ENCODE measurements around the gene FBRSL1.

FBRSL1 gene

DNA sequence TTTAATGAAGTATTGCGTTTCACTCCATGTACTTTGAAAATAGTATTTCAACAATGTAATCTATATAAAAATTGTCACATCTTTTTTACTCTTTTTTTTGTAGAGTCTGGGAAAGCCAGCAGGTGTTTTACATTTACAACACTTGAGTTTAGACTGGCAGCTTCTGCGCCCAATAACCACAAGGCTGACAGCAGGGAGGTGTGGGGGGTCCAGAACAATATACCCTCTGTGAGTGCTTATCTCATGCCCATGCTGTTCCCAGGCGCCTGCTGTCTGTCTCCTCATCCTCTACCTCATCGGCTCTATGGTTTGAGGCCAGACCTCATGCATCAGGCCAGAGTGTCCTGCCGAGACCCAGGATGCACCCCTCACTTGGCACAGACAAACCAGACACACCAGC, 24.9 kb downstream of the FBRSL1 start:
- TF ChIP-seq TAF1 (IDR thresholded peaks at IDR 0.05; ENCODE audit: borderline replicate concordance, insufficient read depth, low read length) (no peak), FOXP2 (optimal IDR thresholded peaks at IDR 0.05; ENCODE audit: borderline replicate concordance, extremely low read depth, extremely low read length, insufficient read depth) (no peak), SIN3A (IDR thresholded peaks at IDR 0.05; ENCODE audit: borderline replicate concordance, insufficient read depth, low read length) (no peak), POLR2AphosphoS5 (IDR thresholded peaks at IDR 0.05; ENCODE audit: low read depth, low read length) (no peak)
- TF ChIP-seq, protein P1, sequence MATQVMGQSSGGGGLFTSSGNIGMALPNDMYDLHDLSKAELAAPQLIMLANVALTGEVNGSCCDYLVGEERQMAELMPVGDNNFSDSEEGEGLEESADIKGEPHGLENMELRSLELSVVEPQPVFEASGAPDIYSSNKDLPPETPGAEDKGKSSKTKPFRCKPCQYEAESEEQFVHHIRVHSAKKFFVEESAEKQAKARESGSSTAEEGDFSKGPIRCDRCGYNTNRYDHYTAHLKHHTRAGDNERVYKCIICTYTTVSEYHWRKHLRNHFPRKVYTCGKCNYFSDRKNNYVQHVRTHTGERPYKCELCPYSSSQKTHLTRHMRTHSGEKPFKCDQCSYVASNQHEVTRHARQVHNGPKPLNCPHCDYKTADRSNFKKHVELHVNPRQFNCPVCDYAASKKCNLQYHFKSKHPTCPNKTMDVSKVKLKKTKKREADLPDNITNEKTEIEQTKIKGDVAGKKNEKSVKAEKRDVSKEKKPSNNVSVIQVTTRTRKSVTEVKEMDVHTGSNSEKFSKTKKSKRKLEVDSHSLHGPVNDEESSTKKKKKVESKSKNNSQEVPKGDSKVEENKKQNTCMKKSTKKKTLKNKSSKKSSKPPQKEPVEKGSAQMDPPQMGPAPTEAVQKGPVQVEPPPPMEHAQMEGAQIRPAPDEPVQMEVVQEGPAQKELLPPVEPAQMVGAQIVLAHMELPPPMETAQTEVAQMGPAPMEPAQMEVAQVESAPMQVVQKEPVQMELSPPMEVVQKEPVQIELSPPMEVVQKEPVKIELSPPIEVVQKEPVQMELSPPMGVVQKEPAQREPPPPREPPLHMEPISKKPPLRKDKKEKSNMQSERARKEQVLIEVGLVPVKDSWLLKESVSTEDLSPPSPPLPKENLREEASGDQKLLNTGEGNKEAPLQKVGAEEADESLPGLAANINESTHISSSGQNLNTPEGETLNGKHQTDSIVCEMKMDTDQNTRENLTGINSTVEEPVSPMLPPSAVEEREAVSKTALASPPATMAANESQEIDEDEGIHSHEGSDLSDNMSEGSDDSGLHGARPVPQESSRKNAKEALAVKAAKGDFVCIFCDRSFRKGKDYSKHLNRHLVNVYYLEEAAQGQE (IDR thresholded peaks at IDR 0.05; ENCODE audit: insufficient read depth in 1 of 2, low read depth in 2 of 2, low read length in 2 of 2): no peak

DNA sequence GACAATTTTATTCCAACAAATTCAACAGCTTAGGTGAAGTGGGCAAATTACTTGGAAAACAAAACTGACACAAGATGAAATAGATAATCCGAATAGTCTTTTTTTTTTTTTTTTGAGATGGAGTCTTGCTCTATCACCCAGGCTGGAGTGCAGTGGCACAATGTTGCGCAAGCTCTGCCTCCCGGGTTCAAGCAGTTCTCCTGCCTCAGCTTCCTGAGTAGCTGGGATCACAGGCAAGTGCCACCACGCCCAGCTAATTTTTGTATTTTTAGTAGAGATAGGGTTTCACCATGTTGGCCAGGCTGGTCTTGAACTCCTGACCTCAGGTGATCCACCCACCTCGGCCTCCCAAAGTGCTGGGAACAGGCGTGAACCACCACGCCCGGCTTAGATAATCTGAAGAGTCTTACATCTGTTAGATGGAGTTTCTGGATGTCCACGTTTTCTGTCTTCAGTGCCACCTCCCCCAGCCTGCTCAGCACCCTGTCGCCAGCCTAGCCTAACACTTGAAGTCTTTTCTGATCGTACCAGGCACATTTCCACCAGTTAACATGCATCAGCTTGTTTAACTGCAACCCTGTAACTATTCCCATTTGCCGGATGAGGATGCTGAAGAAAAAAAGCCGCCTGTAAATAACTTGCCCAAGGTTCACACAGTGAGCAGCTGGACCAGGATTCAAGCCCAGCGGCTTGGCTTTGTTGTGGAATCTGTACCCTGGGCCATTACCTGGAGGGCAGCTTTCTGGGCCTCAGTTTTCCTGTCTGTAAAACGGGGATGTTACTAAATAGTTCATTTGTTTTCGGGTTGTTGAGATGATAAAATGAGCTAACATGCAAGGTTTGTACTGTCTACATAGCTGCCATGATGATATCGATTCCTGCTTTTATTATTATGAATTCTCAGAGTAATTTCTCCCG, 26.4 kb downstream of the FBRSL1 start:
- TF ChIP-seq TAF1 (IDR thresholded peaks at IDR 0.05; ENCODE audit: borderline replicate concordance, insufficient read depth, low read length) (no peak), FOXP2 (optimal IDR thresholded peaks at IDR 0.05; ENCODE audit: borderline replicate concordance, extremely low read depth, extremely low read length, insufficient read depth) (no peak), POLR2AphosphoS5 (IDR thresholded peaks at IDR 0.05; ENCODE audit: low read depth, low read length) (no peak)
- TF ChIP-seq, protein P1 (IDR thresholded peaks at IDR 0.05; ENCODE audit: insufficient read depth in 1 of 2, low read depth in 2 of 2, low read length in 2 of 2): no peak

DNA sequence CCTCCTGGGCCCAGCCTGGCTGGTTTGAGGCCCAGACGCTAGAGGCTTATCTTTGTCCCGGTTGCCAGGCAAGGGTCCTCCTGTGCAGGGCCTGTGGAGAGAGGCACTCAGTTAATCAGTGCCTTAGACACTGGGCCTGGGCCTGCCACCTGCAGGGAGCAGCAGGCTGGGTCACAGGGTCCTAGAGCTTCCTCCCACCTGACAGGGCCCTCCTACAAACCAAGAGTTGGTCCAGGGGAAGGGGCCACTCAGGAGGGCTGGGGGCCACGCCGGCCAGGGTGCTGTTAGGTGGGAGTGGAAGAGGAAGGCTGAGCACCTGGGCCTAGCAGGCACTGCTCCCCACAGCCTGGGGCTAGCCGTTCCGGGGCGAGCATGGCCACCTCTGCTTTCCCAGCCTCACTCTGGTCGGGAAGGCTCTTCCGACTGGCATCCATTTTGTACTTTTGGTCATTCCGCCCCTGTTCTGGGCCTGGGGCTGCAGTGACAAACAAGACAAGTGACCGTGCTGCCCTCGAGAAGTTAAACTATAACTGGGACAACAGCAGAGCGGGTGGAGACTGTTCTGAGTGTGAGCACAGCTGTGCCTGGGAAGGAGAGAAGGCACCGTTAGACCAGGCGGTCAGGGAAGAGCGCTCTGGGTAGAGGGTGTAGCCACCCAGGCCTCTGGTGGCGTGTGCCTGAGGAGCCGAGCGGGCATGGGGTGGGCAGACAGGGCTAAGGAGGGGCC, 27.2 kb downstream of the FBRSL1 start:
- TF ChIP-seq SIN3A (IDR thresholded peaks at IDR 0.05; ENCODE audit: borderline replicate concordance, insufficient read depth, low read length): no peak
- no peak for TF ChIP-seq TAF1 (IDR thresholded peaks at IDR 0.05; ENCODE audit: borderline replicate concordance, insufficient read depth, low read length)
- no peak for TF ChIP-seq POLR2AphosphoS5 (IDR thresholded peaks at IDR 0.05; ENCODE audit: low read depth, low read length)
- no peak for TF ChIP-seq FOXP2 (optimal IDR thresholded peaks at IDR 0.05; ENCODE audit: borderline replicate concordance, extremely low read depth, extremely low read length, insufficient read depth)
- TF ChIP-seq, protein P1 (IDR thresholded peaks at IDR 0.05; ENCODE audit: insufficient read depth in 1 of 2, low read depth in 2 of 2, low read length in 2 of 2): no peak

DNA sequence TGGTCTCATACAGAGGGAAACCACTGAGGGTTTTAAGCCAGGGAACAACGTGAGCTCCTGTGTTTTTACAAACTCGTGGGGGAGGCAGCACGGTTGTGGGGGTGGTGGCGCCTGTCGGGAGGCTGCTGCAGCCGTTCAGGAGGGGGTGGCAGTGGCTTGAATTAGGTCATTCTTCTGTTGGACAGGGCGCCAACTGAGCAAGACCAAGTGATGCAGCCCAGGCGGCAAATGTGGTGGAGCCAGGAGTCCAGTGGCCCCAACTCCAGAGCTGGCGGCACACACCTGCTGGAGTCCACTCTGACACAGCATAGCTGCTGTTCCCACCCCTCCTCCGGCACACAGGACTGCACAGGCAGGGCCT, 27.8 kb downstream of the FBRSL1 start:
- TF ChIP-seq SIN3A (IDR thresholded peaks at IDR 0.05; ENCODE audit: borderline replicate concordance, insufficient read depth, low read length) (no peak), TAF1 (IDR thresholded peaks at IDR 0.05; ENCODE audit: borderline replicate concordance, insufficient read depth, low read length) (no peak), FOXP2 (optimal IDR thresholded peaks at IDR 0.05; ENCODE audit: borderline replicate concordance, extremely low read depth, extremely low read length, insufficient read depth) (no peak), POLR2AphosphoS5 (IDR thresholded peaks at IDR 0.05; ENCODE audit: low read depth, low read length) (no peak)
- TF ChIP-seq, protein P1 (IDR thresholded peaks at IDR 0.05; ENCODE audit: insufficient read depth in 1 of 2, low read depth in 2 of 2, low read length in 2 of 2): no peak

All from PFSK-1 (cell line).